GM19023 (cell line): Measurements from ENCODE around the gene ABHD4.
"Not testable (repeated sequence)": the region's sequence is repeated elsewhere in the genome, so short reads cannot be mapped to it uniquely, and the experiment has no call there.

Experiments
- ATAC-seq: cut with Tn5 transposase; IDR thresholded peaks from one replicate; pipeline ENCODE4 v1.9.1; 2021; ENCODE audit warnings: mild to moderate bottlenecking, moderate library complexity; ENCODE audit not compliant: unreplicated experiment

The ABHD4 gene

DNA sequence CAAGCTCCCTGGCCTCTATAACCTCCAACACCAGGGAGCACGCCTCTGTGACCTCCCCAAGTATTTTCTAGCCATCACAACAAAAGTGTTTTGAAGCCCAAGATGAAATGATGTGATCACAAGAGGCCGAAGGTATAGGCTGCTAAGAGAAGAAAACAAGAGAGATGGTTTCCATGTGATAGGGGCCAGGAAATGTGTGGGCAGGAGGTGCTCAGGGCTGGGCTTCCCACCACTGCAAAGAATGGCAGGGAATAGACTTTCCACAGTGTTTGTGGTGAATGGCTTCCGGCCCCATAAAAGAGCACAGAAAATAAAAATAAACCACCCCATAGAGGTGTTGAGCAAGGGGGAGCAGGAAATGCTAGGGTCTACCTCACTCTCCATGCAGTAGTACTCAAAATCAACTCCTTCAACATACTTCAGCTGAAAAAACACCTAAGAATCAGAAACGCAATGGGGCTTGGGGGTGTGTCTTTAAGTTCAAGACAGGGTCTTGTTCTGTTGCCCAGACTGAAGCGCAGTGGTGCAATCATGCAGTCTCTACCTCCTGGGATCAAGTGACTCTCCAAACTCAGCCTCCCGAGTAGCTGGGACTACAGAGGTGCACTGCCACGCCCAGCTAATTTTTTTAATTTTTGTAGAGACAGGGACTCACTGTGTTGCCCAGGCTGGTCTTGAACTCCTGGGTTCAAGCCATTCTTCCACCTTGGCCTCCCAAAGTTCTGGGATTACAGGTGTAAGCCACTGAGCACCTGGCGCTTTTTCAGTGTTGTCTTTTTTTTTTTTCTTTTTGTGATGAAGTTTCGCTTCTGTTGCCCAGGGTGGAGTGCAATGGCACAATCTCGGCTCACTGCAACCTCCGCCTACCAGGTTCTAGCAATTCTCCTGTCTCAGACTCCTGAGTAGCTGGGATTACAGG is 36.2 kb upstream of the ABHD4 start:
- no peak for ATAC-seq

DNA sequence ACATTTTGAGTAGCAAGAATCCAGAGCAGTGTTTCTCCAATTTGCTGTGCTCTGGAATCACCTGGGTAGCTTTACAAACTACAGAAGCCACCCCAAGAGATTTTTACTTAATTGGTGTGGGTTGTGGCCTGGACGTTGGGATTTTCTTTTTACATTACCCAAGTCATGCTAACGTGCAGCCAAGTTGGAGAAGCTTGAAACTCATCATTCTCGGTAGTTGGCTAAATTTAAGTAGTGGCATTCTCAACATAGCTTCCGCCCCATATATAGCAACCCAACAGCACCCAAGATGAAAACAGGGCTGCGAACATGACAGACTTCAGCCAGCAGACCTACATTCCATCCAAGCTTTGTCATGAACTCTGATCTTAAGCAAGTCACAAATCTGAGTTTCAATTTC is 34.1 kb upstream of the ABHD4 start:
- ATAC-seq = peak; percentile 35

DNA sequence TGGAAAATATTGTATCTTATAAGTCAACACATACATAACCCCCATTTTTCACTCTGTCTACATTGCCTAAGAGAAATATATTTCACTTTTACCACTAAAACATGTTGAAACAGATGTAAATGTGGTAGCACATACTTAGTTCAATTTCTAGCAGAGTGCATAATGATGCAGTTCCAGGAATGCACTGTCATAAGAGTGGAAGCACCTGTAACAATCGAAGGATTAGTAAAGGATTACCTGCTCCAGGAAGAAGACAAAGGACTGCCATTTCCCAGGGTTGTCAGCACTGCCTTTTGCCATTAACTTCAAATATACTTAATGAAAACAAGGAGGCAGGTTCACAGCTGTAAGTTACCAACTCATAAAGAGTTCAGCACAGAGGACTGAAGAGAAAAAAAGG is 33.6 kb upstream of the ABHD4 start:
- ATAC-seq = no peak

DNA sequence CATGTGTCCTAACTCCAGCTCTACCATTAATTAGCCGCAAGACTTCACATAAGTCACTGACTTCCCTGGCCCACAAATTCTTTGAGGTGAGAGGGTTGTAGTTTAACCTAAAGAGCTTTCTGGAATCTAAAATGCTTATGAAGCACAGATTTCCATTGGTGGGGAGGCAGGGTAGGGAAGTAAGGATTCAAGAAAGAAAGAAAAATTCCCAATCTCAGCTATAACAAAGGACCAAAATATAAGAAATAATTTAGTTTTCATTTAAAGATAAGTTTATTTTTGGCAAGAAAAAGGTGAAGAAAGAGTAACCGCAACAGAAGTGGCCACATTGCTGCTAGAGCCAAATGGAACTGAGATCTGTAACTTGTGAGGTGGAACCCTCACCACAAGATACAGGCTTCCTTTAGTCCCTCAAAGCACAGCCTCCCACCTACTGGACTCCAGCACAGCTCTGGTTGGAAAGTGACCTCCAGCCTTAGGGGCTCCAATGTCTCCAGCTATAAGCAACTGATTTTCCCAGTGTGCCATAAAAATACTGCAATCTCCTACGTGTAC is 32.6 kb upstream of the ABHD4 start:
- no peak for ATAC-seq

DNA sequence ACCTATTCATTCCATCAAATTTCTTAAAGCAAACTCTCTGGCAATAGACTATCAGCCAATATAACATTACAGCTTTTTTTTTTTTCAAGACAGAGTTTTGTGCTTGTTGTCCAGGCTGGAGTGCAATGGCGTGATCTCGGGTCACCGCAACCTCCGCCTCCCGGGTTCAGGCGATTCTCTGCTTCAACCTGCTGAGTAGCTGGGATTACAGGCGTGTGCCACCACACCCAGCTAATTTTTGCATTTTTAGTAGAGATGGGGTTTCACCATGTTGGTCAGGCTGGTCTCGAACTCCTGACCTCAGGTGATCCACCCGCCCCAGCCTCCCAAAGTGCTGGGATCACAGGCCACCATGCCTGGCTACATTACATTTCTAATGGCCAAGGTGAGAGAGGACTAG is 31.8 kb upstream of the ABHD4 start:
- not testable (repeated sequence) for ATAC-seq

DNA sequence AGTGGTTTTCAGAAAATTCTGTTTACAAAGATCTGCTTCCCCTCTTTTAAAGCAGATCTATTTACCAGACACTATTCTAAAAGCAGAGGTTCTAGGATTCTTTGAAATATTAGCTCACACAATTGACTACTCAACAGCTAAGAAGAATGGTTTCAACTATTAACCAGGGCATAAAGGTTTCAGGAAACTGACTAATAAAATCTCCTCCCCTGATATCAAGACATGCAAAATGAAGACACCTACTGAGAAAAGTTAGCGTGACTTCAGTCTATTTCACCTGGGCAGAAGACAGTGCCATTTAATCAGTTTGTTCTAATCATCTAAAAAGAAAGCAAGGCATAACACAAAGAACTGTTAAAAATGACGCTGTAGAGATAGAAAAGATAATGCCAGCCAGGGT is 31.3 kb upstream of the ABHD4 start:
- no peak for ATAC-seq

DNA sequence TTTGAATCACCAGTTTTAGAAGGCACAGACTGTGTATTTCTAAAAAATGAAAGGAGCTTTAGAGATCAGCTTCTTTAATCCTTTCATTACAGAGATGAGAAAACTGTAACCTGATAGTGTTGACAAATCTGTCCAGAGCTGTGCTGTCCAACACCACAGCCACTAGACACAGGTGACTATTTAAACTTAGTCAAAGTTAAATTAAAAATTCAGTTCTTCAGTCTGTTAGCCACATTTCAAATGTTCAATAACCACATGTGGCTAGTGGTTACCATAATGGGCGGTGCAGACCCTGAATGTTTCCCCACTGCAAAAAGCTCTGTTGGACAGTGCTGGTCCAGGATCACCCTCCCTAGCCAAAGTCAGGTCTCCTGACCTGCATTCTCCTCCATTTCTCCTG is 30.7 kb upstream of the ABHD4 start:
- ATAC-seq = no peak

DNA sequence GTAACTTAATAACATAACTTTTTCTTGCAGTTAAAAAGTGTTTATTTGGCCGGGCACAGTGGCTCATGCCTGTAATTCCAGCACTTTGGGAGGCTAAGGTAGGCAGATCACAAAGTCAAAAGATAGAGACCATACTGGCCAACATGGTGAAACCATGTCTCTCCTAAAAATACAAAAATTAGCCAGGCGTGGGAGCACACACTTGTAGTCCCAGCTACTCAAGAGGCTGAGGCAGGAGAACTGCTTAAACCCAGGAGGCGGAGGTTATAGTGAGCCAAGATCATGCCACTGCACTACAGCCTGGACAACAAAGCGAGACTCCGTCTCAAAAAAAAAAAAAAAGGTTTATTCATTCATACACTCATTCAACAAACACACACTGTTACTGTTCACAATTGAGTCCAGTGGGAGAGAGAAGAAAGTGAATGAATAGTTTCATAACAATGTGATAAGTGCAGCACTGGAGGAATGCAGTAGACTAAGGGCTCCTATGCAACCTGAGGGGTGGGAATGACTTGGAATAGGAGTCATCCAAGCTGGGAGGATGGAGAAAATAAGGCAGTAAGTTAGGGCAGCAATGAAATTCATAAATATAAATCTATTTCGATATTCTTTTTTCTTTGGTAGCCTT is 28.9 kb upstream of the ABHD4 start:
- no peak for ATAC-seq

DNA sequence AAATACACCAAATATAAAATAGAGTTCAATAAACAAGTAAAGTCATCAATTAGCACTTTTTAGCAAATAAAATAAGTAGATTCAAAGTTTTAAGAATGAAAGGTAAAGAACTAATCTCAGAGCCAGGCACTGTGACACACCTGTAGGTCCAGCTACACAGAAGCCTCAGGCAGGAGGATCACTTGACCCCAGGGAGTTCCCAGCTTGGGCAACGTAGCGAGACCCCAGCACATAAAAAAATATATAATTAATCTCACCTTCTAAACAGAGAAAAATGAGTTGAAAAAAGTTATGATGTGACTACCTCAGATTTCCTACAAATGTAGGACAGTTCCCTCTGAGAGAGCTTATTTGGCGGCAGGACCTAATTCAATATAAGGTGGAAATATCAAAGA is 28.4 kb upstream of the ABHD4 start:
- no peak for ATAC-seq

DNA sequence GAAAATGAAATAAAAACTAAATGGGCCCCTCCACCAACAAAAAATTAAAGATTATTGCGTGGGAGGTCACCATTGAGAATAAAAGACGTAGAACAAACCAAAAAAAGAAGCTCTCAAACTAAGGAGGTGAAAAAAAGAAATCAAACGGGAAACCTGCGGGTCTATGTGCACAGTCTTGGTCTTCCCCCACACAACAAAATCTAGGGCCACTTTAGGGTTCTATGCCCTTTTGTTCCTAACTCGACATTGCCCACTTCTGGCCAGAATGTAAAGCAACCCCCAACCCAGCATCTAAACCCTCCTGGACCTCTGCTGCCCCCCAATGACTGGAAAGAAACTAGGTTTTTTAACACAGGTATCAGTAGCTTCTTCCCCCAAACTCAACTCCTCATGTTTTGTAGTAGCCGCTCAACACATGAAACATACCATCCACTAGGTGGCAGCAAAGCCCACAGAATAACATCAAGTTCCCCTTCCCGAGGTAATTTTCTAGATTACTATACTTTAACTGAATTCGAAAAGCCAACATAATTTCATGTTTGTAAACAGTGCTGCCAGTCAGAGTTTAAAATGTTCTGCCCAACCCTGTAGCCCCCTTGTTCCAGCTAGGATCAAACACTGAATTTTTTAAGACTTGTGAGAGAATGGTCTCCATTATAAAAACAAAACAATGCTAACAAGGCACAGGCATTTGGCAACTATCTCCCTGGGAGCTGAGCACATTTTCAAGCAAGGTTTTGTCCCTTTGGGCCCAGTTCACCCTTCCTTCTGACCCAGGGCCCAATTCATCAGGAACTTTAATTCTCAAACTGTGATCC is 27.8 kb upstream of the ABHD4 start:
- ATAC-seq = peak; percentile 45

DNA sequence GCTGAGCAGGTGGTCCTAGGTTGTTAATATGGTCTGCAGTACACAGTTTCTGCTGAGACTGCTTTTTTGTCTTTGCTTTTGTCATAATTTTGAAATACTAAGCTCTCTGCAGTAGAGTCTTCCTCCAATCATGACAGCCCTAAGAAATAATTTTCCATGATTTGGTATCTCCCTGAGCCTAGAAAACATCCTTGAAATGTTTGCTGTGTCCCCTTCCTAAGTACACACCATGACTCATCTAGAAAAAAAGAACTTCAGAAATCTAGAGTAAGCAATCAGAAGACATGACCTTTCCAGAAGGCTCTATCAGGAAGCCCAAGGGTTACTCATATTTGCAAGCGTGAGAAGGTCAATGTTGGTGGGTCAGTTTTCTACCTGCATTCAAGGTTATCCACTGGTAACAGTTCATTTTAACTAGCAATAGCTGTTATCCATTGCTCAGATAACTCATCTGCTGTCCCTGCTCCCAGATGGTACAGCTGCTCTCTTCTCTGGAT is 25.5 kb upstream of the ABHD4 start:
- no peak for ATAC-seq

DNA sequence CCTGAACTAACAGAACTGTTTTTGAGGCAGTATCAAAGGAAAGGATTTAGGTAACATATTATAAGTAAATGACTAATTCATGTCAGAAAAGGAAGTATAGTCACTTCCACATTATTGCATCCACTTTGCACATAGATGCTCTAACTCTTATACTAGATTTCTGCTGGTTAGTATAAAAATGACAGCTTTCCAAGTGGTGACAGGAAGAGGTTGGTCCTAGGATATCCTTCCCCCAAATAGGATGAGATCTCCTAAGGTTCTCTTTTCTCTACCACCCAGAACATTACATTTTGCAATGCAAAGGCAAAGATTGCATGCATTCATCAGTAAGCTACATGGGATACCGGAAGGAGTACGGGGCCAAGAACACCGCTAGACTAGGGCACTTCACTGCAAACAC is 24.3 kb upstream of the ABHD4 start:
- no peak for ATAC-seq

DNA sequence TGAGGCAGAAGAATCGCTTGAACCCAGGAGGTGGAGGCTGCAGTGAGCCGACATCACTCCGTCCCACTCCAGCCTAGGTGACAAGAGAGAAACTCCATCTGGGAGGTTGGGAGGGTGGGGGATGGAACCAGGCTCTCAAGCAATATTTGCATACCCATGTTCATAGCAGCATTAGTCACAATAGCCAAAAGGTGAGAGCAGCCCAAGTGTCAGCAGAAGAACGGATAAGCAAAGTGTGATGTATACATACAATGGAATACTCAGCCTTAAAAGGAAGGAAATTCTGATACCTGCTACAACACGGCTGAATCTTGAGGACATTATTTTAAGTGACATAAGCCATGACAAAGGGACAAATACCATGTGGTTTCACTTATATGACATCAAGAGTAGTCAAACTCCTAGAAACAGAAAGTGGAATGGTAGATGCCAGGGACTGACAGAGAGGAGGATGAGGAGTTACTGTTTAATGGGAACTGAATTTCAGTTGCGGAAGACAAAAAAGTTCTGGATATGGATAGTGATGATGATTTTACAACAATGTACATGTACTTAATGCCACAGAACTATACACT is 20.7 kb upstream of the ABHD4 start:
- ATAC-seq = no peak

DNA sequence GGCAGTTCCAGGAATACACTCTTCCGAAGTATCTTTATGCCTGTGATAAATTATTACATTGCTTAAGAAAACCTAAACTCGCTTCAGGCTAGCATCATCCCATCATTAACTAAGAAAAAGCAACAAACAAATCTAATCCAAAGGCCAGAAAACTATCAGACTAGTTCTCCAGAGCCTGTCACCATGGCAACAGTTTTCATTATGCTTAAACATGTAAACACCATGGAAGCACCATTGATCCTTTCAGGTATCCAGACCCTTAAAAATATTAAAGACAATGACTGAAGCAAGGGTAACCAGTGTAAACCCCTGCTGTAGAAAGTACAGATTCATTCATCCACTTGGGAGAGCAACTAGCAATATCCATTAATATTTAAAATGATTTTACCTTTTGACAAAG is 18.9 kb upstream of the ABHD4 start:
- no peak for ATAC-seq

DNA sequence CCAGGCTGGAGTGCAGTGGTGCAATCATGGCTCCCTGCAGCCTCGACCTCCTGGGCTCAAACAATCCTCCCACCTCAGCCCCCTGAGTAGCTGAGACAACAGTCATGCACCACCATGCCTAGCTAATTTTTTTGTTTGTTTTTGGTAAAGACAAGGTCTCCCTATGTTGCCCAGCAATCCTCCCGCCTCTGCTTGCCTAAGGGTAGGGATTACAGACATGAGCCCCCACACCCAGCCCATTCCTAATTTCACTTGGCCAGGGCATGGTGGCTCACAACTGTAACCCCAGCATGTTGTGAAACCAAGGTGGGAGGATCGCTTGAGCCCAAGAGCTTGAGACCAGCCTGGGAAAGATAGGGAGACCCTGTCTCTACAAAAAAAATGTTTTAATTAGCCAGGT is 18.2 kb upstream of the ABHD4 start:
- no peak for ATAC-seq

DNA sequence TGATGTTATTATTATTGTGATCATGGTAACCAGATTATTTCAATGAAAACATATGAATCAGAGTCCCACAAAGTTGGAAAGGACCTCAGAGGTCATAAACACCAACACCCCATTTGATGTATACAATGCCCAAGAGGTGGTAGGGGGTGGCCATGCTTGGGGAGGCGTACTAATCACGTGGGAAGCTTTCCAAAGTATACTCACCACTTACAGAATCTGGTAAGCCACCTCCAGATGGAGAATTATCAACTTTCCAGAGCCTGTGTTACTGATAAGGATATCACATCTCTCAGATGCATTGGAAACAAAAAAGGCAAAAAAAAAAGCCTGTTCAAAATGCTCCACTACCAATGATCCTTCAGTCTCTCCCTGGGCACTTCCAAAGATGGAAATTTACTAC is 17.5 kb upstream of the ABHD4 start:
- ATAC-seq = no peak

DNA sequence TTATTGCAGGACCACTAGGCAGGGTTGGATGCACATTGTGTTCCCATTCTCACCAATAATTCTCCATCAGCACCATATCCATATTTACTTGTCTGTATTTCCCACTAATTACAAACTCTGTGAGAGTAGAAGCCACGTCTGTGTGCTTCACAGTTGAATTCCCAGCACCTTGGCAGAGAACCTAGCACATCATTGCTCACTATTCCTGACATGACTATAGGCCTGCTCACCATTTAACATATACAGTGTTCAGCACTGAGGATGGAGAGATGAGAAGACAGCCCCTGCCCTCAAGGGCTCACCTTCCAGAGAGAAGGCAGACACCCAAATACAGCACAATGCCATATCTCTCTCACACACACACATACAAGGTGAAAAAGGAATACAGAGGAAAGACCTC is 14.1 kb upstream of the ABHD4 start:
- no peak for ATAC-seq

DNA sequence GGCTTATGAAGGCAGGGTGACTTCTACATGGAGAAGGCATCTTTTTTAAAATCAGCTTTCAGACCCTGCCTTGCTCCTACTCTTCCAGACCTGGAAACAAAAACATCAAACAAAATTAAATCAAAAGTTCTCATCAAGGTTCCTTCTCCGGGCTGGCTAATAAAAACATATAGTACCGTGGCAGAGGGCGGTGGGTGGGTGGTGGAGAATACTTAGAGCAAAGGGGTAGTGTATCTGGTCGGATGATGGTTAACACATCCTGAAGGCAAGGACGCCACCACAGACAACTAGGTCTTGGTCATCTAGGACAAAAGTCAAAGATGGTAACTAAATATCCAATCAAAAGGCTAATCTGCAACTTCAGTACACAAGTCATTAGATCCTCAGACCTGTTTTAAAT is 10.9 kb upstream of the ABHD4 start:
- no peak for ATAC-seq

DNA sequence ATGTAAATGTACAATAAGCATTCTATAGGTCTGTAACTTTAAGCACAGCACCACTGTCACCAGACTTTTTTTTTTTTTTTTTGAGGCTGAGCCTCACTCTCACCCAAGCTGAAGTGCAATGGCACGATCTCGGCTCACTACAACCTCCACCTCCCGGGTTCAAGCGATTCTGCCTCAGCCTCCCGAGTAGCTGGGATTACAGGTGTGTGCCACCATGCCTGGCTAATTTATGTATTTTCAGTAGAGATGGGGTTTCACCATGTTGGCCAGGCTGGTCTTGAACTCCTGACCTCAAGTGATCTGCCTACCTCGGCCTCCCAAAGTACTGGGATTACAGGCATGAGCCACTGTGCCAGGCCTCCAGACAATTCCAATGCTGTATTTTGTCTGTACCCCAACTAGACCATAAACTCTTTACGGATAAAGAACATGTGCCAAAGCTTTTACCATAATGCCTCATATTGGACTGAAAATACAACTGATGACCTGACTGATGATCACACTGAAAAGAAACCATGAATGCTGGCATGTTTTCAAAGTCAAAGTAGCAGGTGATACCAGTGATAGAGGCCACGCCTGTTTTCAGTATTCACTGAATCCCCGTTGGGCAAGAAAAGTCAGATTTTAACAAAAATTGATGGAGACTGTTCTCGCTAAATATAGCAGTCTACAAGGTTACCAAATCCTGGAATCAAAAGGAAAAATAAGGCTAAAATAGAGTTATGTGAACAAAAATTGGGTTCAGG is 10.2 kb upstream of the ABHD4 start:
- ATAC-seq = not testable (repeated sequence)

DNA sequence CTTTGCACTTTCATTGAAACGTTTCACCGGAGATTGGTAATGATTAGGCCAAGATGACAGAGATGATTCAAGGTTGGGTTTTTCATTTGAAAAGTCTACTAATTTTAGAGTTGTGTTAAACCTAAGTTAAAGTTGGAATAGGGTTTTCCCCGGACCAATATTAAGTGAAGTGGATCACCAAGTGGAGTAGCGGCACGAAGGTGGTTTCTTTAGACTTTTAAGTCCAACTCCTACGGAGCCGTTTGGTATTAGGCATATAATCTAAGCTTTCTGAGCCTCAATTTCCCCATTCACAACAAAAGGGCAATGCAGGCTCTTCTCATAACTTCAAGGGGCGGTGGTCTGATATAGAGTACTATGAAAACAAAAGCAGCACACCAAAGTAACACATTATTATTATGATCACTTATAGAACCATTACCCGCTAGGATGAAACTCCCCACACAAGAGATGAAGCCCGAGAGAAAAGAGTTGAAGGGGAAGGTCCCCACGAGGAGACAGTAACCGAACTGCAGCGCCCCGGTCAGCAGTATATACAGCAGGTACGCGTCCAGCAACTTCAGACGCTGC is 9.5 kb upstream of the ABHD4 start:
- no peak for ATAC-seq
